HG03025 (cell line): ENCODE results near the gene TMEM44.
"Not testable (repeated sequence)": the region's sequence is repeated elsewhere in the genome, so short reads cannot be mapped to it uniquely, and the experiment has no call there.

Experiments
- ATAC-seq: cut with Tn5 transposase; IDR thresholded peaks from one replicate; pipeline ENCODE4 v1.9.1; 2021; ENCODE audit warnings: mild to moderate bottlenecking, moderate library complexity; ENCODE audit not compliant: unreplicated experiment, low FRiP score

The TMEM44 gene

DNA sequence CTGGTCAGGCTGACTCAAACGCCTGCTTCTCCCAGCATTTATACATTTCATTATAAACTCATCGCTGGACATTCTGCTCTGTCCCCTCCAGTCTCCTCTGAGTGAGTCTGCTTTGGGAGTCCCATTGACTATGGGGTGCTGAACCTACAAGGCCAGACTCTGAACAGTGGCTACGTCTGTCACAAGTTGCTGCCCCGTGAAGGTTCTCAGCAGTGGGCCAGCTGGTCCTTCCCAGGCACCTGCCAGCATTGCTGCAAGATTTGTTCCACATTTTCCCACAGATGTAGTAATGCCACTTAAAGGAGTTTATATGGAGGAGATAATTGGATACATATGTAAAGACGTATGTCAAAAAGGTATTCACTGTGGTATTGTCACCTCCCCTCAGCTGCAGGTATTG, 73.7 kb downstream of the TMEM44 start:
- no peak for ATAC-seq

DNA sequence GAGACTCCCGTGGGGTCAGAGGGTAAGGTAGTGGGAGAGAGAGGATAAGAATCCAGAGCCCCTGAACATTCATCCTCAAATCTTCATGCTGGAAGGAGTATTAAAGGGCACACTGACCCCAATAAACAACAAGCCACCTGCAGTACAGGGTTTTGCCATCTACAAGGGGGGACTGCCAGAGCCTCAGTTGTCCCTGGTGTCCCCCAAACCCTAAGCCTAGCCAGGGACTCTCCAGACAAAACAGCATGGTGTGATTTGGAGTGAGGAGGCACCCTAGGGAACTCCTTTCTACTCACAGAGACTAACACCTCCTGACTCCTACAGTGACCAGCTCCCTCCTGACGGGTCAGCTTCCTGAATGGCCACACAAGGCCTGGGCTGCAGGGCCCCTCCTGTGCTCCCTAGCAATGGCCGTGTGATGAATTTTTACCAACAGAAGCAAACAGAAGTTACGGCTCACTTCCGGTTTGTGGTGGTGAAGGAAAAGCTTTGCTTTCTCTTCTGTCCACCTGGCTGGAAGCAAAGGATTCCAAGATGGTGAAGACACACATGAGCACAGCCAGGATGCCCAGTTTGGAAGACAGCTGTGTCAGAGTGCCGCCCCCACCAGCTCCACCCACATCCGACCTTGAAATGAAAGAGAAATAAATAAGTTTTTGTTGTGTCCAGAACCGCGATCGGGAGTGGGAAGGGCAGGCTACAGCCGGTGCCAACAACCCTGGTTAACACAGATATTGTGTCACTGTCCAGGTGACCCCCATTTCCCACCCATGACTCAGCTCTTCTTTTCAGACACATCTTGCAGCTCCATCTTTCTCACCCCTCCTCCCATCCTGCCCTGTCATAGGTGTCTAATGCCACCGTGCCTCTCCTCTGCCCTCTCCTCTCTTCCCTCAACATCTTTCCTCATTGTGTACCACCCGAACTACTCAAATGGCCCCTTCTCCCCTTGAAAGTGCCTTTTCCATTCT, 76.8 kb downstream of the TMEM44 start:
- no peak for ATAC-seq

DNA sequence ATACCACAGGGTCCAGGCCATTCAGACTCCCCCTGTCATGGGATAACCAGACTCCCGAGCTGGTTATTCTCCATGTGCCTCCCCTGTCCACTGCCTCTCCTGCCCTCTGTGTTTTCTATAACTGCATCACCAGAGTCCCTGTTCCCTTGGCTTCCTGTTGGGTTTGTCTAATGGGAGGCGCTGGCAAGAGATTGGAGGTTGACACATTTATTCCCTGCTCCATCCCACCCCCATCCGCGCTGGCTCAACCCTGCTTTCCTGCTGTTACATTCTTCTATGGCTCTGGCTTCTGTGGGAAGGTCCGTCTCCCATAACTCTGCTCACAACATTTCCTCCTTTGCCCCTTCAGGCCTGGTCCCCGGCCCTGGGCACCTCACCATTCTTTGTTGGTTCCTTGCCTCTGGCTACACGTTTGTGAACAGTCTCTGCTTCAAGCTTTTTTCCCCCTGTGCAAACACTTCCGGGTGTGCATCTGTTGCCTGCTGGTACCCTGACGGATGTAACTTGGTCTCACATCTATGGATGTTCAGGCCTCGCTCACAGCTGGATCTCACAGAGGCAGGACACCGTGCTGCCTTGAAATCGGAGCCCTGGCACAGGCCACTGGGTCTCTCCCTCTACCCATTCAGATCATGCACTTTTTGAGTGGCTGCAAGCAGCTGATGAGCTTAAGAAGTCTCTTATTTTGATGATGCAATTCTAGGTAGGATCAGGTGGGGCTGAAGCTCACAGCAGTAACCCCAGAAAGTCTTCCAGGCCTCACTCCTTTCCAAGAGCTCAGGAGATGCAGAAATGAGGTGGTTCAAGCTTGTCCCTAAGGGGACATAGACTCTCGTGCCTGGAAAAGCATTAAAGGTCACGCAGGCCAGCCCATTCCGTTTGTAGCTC, 77.8 kb downstream of the TMEM44 start:
- ATAC-seq, result no peak

DNA sequence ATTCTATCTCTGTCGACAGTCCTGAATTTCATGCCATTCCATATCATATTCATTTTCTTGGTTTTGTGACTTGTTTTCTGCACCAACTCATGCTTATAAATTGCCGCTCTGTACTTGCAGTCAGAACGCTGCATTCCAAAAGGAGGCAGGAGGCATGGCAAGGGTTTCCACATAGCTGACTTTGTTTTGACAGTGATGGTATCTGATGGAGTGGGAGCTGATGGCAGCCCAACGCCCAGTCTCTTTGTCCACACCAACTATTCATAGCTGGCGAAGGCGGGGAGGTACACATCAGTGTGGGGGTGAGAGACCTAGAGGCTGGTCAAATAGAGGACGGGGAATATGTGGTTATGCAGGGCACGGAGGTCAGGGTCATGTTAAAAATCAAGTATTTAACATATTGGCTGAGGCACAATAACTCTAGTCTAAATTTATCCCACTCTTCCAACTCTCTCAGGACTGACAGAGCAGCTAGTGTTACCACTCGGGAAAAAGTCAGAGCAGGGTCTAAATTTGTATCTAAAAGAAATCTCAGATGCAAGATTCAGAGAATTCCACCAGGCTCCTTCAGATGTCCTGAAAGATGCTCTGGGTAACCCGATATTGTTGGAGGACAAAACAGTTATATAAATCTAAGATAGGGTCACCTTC, 78.6 kb downstream of the TMEM44 start:
- ATAC-seq, result no peak

DNA sequence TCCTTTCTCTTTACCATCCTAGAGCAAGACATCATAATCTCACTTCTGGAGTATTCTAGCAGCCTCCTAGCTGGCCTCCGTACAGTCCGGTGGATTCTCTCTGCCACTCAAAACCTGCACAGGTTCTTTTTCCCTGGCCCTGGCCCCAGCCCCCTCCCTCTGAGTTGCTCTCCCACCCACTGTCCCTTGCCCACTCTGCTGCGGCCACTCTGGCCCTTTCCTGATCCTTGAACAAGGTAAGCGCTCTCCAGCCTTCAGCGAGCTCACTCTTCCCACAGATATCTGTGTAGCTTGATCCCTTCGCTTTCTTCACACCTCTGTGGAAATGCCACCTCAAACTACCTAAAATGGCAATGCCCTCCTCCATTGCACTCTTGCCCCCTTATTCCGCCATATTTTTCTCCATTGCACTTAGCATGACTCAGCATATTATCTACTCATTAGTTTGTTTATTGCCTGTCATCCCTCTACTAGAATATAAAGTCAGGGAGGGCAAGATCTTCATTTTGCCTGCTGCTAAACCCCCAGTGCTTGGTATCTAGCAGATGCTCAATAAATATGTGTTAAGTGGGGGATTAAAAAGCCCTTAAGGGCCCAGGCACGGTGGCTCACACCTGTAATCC, 80.8 kb downstream of the TMEM44 start:
- ATAC-seq, result no peak

DNA sequence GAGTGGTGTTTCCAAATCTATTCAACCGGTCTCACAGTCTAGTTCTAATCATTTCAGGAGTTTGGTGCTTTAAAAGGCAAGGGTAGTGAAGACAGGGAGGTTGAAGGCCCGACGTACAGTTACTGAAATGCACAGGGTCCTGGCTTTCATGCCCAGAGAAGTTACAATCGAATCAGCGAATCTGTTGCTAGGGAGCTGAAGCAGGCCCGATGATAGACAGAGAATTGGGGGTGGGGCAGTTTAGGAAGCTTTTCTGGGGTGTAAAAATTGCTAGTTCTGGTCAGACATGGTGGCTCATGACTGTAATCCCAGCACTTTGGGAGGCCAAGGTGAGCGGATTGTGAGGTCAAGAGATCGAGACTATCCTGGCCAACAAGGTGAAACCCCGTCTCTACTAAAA, 83.4 kb downstream of the TMEM44 start:
- ATAC-seq, result no peak

DNA sequence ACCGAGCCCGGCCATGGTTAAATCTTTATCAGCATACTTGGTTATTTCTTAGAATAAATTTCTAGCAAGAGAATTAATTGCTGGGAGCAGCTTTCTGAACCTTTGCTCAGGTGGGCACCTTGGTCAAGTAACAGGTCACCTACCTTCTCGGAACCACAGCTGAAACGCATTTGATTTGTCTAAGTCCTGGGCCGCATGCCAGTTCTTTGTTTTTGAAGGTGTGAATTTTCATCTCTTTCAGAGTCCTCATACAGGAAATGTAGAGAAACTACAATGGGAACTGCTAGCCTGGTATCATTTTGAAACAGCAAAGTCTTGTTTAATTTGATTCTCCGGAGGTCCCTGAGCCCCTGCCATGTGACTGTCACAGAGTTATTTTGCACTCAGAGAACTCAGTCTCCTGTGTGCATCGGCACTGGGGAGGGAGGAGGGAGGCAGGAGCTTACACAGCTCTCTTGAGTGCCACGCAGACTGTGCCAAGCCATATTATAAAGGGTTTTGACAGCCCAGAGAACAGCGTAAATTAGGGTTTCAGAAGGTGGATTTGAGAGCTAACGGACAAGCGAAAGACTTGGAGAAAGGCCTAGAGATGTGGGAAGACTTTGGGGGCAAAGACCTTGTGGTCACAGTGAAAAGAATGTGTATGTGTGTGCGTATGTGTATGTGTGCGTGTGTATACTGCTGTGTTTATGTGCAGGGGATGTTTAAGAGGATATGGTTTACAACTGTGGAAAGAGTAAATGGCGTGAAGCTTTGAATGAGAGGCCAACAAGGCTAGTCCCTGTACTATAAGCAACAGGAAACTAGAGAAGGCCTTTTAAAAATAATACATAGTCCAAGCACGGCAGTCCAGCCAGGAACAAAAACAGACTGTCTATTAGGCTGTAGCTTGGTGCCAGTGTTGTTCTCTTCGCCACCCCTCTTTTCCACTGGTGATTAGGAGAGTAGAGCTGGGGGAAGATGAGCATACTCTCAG, 84.6 kb downstream of the TMEM44 start:
- ATAC-seq, result no peak

DNA sequence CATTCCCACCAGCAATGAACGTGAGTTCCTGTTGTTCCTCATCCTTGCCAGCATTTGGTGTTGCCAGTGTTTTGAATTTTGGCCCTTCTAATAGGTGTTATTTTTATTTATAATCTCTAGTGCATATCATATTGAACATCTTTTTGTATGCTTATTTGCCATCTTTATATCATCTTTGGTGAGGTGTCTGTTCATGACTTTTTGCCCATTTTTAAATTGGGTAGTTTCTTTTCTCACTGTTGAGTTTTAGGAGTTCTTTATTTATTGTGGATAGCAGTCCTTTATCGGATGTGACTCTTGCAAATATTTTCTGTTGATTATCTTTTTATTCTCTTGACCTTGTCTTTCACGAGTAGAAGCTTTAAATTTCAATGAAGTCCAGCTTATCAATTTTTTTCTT, 86.2 kb downstream of the TMEM44 start:
- ATAC-seq, result no peak

DNA sequence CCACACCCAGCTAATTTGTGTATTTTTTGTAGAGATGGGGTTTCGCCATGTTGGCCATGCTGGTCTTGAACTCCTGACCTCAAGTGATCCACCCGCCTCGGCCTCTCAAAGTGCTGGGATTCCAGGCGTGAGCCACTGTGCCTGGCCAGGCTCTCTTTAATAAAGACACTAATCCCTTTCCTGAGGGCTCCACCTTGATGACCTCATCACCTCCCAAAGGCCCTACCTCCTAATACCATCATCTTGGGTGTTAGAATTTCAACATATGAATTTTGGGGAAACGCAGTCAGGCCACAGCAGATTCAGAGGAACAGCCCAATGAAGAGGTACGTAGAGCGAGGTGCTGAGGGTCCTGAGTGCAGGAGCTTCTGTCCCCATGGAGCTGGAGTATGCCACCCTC, 87.7 kb downstream of the TMEM44 start:
- not testable (repeated sequence) for ATAC-seq

DNA sequence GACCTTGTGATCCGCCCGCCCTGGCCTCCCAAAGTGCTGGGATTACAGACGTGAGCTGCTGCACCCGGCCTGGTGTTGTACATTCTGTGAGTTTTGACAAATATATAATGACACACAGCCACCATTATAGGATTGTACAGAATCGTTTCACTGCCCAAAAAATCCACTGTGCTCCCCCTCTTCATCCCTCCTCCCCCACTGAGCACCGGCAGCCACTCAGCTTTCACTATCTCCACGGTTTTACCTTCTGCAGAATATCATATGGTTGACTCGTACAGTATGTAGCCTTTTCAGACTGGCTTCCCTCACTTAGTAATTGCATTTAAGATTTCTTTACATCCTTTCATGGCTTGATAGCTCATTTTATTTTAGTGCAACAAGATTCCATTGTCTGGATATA, 89.7 kb downstream of the TMEM44 start:
- ATAC-seq, result no peak

DNA sequence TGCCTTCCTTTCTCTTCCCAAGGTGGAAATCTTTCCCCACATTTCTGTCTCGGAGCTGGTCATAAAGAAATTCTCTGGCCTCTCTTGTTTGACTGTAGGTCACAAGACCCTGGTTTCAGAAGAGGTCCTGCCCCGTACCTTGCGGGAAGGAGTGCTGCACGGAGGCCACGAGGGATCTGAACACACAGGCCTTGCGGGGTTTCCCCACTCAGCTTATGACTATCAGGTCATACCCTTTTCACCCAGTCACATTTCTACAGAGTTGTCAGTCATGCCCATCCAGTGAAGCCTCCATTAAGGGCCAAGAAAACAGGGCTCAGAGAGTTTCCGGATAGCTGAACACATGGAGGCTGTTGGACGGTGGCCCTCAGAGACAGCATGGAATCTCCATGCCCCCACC, 91.7 kb downstream of the TMEM44 start:
- no peak for ATAC-seq

DNA sequence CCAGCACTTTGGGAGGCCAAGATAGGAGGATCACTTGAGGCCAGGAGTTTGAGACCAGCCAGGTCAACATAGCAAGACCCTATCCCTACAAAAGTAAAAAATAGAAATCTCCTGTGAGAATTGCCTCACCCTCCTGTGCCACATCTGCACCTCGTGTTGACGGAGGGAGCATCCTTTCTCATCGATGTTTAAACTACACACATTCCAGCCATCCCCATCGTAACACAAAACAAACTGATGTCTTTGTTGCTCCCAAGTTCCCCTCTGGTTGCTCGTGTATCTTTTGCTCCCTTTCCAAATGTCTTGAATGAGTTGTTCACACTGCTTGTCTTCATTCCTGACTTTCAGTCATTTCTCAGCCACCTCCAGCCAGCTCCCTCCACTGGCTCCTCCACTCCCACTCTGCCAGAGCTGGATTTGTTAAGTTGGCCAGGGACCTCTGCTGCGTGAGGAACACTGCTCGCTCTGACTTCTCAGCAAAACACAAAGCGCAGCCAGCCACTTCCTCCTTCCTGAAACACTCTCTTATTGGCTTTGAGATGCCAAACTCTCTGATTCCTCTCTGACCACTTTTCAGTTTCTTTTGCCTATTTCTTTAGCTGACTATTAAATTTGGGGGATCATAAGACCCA, 92.8 kb downstream of the TMEM44 start:
- no peak for ATAC-seq

DNA sequence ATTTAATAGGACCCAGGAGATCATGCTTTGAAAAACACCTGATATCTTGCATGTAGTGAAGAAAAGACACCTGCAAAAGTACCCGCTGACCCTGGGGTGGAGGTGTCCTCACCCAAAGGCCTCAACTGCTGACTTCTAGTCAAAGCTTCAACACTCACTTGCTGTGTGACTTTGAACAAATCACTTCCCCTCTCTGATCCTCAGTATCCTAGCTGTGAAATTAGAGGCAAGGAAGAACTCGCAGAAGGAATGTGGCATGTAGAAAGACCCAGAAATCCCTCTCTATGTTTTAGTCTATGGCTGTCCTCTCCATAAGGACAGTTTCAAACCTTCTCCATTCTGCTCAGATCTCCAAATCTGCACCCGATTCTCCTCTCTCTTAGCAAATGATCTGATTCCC, 93.7 kb downstream of the TMEM44 start:
- ATAC-seq, result no peak

DNA sequence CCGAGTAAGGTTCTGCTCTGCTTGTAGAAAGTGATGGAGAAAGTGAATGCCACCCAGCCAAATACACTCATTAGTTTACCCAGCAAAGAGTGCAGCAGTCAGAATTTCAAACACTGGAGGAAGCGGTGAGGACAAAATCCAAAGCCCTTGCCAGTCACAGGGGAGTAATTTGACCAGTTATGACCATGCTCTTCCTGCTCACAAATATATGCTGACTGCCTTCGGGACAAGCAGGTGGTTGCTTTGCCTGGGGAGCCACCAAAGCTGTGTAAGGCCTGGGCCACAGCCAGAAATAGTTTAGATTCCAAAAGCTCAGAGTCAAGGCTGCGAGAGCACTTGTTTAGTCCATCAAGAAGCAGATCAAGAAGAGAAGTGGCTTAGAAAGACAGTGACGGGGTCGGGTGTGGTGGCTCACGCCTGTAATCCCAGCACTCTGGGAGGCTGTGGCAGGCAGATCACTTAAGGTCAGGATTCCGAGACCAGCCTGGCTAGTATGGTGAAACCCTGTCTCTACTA, 95.4 kb downstream of the TMEM44 start:
- no peak for ATAC-seq
